Stimulated activated CD4-positive, alpha-beta T cell treated with anti-CD3 and anti-CD28 coated beads, TNF-alpha, amount 100 ng/mL, for 48 hours (primary cell): Measurements from ENCODE around the gene ZNF311.
A peak's percentile ranks its signal among the peaks of the same experiment; 100 is the strongest.
"Not testable (repeated sequence)": the region's sequence is repeated elsewhere in the genome, so short reads cannot be mapped to it uniquely, and the experiment has no call there.

Source experiments
- DNase-seq, 3 donors: peaks; one replicate each; pipeline ENCODE4 v3.0.0-alpha.2; 2020; ENCODE audit warnings: low read depth in 3 of 3

The ZNF311 gene

GRCh38 chr6:28953585-28954258, 51.4 kb downstream of the ZNF311 start:
- DNase-seq = no peak

- peak in 2 of 3 donors; percentile 38 to 47 for DNase-seq
Observed at GRCh38 chr6:28953039-28953584, 52.0 kb downstream of the ZNF311 start.

- not testable (repeated sequence) for DNase-seq
Observed at GRCh38 chr6:28949656-28950195, 55.4 kb downstream of the ZNF311 start.

- DNase-seq = no peak
Observed at GRCh38 chr6:28948782-28949486, 56.2 kb downstream of the ZNF311 start.

GRCh38 chr6:28947831-28948270, 57.3 kb downstream of the ZNF311 start:
- DNase-seq = no peak

GRCh38 chr6:28947067-28947765, 57.9 kb downstream of the ZNF311 start:
- DNase-seq = no peak

- DNase-seq = no peak
Observed at GRCh38 chr6:28945349-28945748, 59.8 kb downstream of the ZNF311 start.
